CD14-positive monocyte (primary cell): Measurements from ENCODE around the gene PPP1R17. TPM values are rescaled to one million over a fixed set of nuclear protein-coding genes. Genes with fewer than 3 reads are reported as not detected.

ENCODE experiments used
- DNase-seq, 3 donors: peaks; one replicate each; pipeline ENCODE4 v3.0.0-alpha.2; 2011 to 2022
- H2AFZ ChIP-seq: 2 replicates; pipeline ENCODE4 v1.6.0; 2012; ENCODE audit warnings: mild to moderate bottlenecking, low read depth, low read length, inconsistent platforms; ENCODE audit not compliant: insufficient read depth, poor library complexity, severe bottlenecking
- H3K27ac ChIP-seq, 2 donors: 1 replicate in 1 of 2; 2 replicates in 1 of 2; pipeline ENCODE4 v1.5.1; 2012 to 2013; ENCODE audit warnings: low read length in 2 of 2, control low read depth in 1 of 2, inconsistent platforms in 1 of 2, low read depth in 1 of 2, mild to moderate bottlenecking in 1 of 2
- H3K27me3 ChIP-seq, 2 donors: one replicate each; pipeline versions ENCODE4 v1.6.0 to v1.6.1; 2011 to 2013; ENCODE audit warnings: low read length in 2 of 2; ENCODE audit not compliant: control insufficient read depth in 2 of 2, insufficient read depth in 2 of 2
- H3K36me3 ChIP-seq, 2 donors: replicated peaks in 1 of 2; 1 replicate in 1 of 2; 2 replicates in 1 of 2; pipeline versions ENCODE4 v1.5.1 to v1.6.1; 2012 to 2013; ENCODE audit warnings: low read length in 2 of 2, control low read depth in 1 of 2, inconsistent platforms in 1 of 2, mild to moderate bottlenecking in 1 of 2; ENCODE audit not compliant: insufficient read depth in 2 of 2, control insufficient read depth in 1 of 2
- H3K4me1 ChIP-seq, 2 donors: 1 replicate in 1 of 2; 2 replicates in 1 of 2; pipeline versions ENCODE4 v1.5.1 to v1.6.1; 2012 to 2013; ENCODE audit warnings: low read length in 2 of 2, control low read depth in 1 of 2, inconsistent platforms in 1 of 2, mild to moderate bottlenecking in 1 of 2, moderate library complexity in 1 of 2; ENCODE audit not compliant: insufficient read depth in 2 of 2, control insufficient read depth in 1 of 2
- H3K4me2 ChIP-seq: replicated peaks from 2 replicates; pipeline ENCODE3; 2012; ENCODE audit warnings: low read length, moderate library complexity, mild to moderate bottlenecking; ENCODE audit not compliant: poor library complexity, severe bottlenecking; ENCODE audit errors: extremely low read depth
- H3K4me3 ChIP-seq, 3 experiments: fragments of 200-600 bp in 1 of 3; sonication (generic) in 1 of 3; replicated peaks in 1 of 3; 1 replicate in 2 of 3; 2 replicates in 1 of 3; pipeline ENCODE4 v1.5.1; 2011 to 2013; ENCODE audit warnings: low read length in 3 of 3, mild to moderate bottlenecking in 3 of 3, control low read depth in 2 of 3, low read depth in 2 of 3, inconsistent platforms in 1 of 3, moderate library complexity in 1 of 3
- H3K79me2 ChIP-seq: 2 replicates; pipeline ENCODE4 v1.6.0; 2012; ENCODE audit warnings: mild to moderate bottlenecking, control low read depth, inconsistent platforms, low read length, moderate library complexity; ENCODE audit not compliant: insufficient read depth
- H3K9ac ChIP-seq: 2 replicates; pipeline ENCODE4 v1.6.0; 2017; ENCODE audit warnings: low read length, mild to moderate bottlenecking; ENCODE audit not compliant: insufficient read depth, poor library complexity, severe bottlenecking
- H3K9me3 ChIP-seq, 2 donors: replicated peaks in 1 of 2; 1 replicate in 1 of 2; 2 replicates in 1 of 2; pipeline versions ENCODE4 v1.5.1 to v1.6.1; 2012 to 2013; ENCODE audit warnings: low read length in 2 of 2, control low read depth in 1 of 2; ENCODE audit not compliant: control insufficient read depth in 1 of 2, insufficient read depth in 1 of 2
- H4K20me1 ChIP-seq: 2 replicates; pipeline ENCODE4 v1.6.0; 2012; ENCODE audit warnings: mild to moderate bottlenecking, low read length, control low read depth, moderate library complexity; ENCODE audit not compliant: insufficient read depth
- H3K27ac Mint-ChIP-seq, 7 donors: one replicate each; pipeline ENCODE4 v1.8.0; 2020; ENCODE audit warnings: mild to moderate bottlenecking in 7 of 7, mixed read lengths in 7 of 7, moderate library complexity in 6 of 7, inconsistent platforms in 2 of 7
- H3K27me3 Mint-ChIP-seq, 3 donors: one replicate each; pipeline ENCODE4 v1.8.0; 2021 to 2022; ENCODE audit warnings: low read depth in 3 of 3, mild to moderate bottlenecking in 3 of 3, mixed read lengths in 3 of 3, moderate library complexity in 3 of 3, inconsistent platforms in 1 of 3
- H3K36me3 Mint-ChIP-seq, 2 donors: one replicate each; pipeline ENCODE4 v1.8.0; 2020; ENCODE audit warnings: mixed read lengths in 2 of 2, inconsistent platforms in 1 of 2, mild to moderate bottlenecking in 1 of 2
- H3K4me1 Mint-ChIP-seq: one replicate; pipeline ENCODE4 v1.8.0; 2020; ENCODE audit warnings: mild to moderate bottlenecking, mixed read lengths
- H3K4me3 Mint-ChIP-seq, 2 donors: one replicate each; pipeline ENCODE4 v1.8.0; 2020; ENCODE audit warnings: mild to moderate bottlenecking in 2 of 2, mixed read lengths in 2 of 2, moderate library complexity in 1 of 2
- H3K9me3 Mint-ChIP-seq, 7 donors: one replicate each; pipeline ENCODE4 v1.8.0; 2020 to 2022; ENCODE audit warnings: mixed read lengths in 7 of 7, mild to moderate bottlenecking in 6 of 7, moderate library complexity in 6 of 7, inconsistent platforms in 2 of 7
- CTCF ChIP-seq: fragments of 200-600 bp; IDR thresholded peaks from one replicate; pipeline ENCODE4 v1.8.0; 2022; ENCODE audit warnings: antibody characterized with exemption, mild to moderate bottlenecking
- WGBS: methylation state at CpG from one replicate; pipeline ENCODE4 v1.1.5; 2013; ENCODE audit warnings: missing lambda C conversion rate; ENCODE audit not compliant: insufficient coverage; 5-methylcytosine and 5-hydroxymethylcytosine counted together
- intact Hi-C, 2 donors: fragments of 100-400 bp; cut with micrococcal nuclease; formaldehyde crosslinking; loops; one replicate each; pipeline versions ENCODE4 v1.15.0 to v1.15.1; 2023
- polyA plus RNA-seq, 3 donors: library from polyadenylated mRNA; depleted of rRNA in 1 of 3; unstranded in 2 of 3; stranded (reverse) in 1 of 3; fragments of 300-500 nt in 2 of 3; fragments of >200 nt in 1 of 3; fragmentation: Illumina TruSeq in 2 of 3; gene quantifications; 1 replicate in 2 of 3; 2 replicates in 1 of 3; pipeline ENCODE4 v1.2.3, GENCODE V29; 2012 to 2021

Gene PPP1R17
- polyA plus RNA-seq, 3 donors = 0.20 to 2.0 (median 0.85) TPM

GRCh38 chr7:31688996-31689395 is 2.0 kb downstream of the PPP1R17 start:
- H3K9ac ChIP-seq = no peak overlapping the region
- no peak overlapping the region for H2AFZ ChIP-seq
- peak overlapping the region in 1 of 2 donors; percentile 40 for H3K27ac ChIP-seq
- Mint-ChIP-seq H3K27me3 (peaks cover 0 to 14% (median 13%) of the 10 kb centered on the region in 3 donors), H3K4me1 (peaks cover 43% of the 10 kb centered on the region), H3K36me3 (peaks cover 0 to 3% of the 10 kb centered on the region in 2 donors), H3K9me3 (no peaks in the 10 kb centered on the region), H3K4me3 (no peak overlapping the region), H3K27ac (peak overlapping the region; percentile 52 to 94 (median 89))
- no peaks in the 10 kb centered on the region for H3K9me3 ChIP-seq
- H3K27me3 ChIP-seq = no peaks in the 10 kb centered on the region
- H3K4me1 ChIP-seq = peaks cover 30 to 33% of the 10 kb centered on the region in 2 donors
- no peaks in the 10 kb centered on the region for H3K36me3 ChIP-seq
- peak overlapping the region in 1 of 3 experiments; percentile 31 for H3K4me3 ChIP-seq
- H4K20me1 ChIP-seq = no peaks in the 10 kb centered on the region
- TF ChIP-seq CTCF = no peak
- H3K79me2 ChIP-seq = no peaks in the 10 kb centered on the region
- peak in 2 of 3 donors; percentile 11 to 14 for DNase-seq
- intact Hi-C loops = no loop called here
- WGBS = 17% methylated on average over 1 of the region's 2 CpGs
- H3K4me2 ChIP-seq = peak overlapping the region; percentile 37

- TF ChIP-seq CTCF = no peak
- peaks cover 37 to 42% of the 10 kb centered on the region in 2 donors for H3K4me1 ChIP-seq
- H3K9me3 ChIP-seq = no peaks in the 10 kb centered on the region
- H4K20me1 ChIP-seq = no peaks in the 10 kb centered on the region
- no peak overlapping the region for H2AFZ ChIP-seq
- H3K27me3 ChIP-seq = no peaks in the 10 kb centered on the region
- H3K4me3 ChIP-seq = no peak overlapping the region
- H3K79me2 ChIP-seq = no peaks in the 10 kb centered on the region
- no peak for DNase-seq
- H3K9me3 Mint-ChIP-seq = peaks cover 0 to 2% (median 0%) of the 10 kb centered on the region in 7 donors
- no peak overlapping the region for H3K27ac ChIP-seq
- intact Hi-C loops = no loop called here
- no peak overlapping the region for H3K4me2 ChIP-seq
- H3K4me1 Mint-ChIP-seq = peaks cover 50% of the 10 kb centered on the region
- H3K36me3 ChIP-seq = no peaks in the 10 kb centered on the region
- peaks cover 0 to 3% of the 10 kb centered on the region in 2 donors for H3K36me3 Mint-ChIP-seq
- WGBS = 63% methylated on average over 1 of the region's 2 CpGs
- H3K27ac Mint-ChIP-seq = no peak overlapping the region
- H3K27me3 Mint-ChIP-seq = peaks cover 5 to 14% (median 14%) of the 10 kb centered on the region in 3 donors
- no peak overlapping the region for H3K4me3 Mint-ChIP-seq
- H3K9ac ChIP-seq = no peak overlapping the region
These were observed 3.9 kb downstream of the PPP1R17 start for GRCh38 chr7:31690935-31691334.
